Vagina (tissue), 2 donors: ENCODE results near the gene MAP3K8.

Experiments used
- POLR2A ChIP-seq, 2 donors: fragments of 450-650 bp; IDR thresholded peaks; one replicate each; pipeline ENCODE4 v1.6.1; 2017; ENCODE audit warnings: antibody characterized with exemption in 2 of 2, mild to moderate bottlenecking in 2 of 2, moderate library complexity in 2 of 2
- POLR2AphosphoS5 ChIP-seq, 2 donors: sonication (generic); formaldehyde crosslinking; IDR thresholded peaks; one replicate each; pipeline ENCODE4 v1.9.0; 2017; ENCODE audit warnings: antibody characterized with exemption in 2 of 2, mild to moderate bottlenecking in 2 of 2, low read depth in 1 of 2; ENCODE audit not compliant: insufficient read depth in 1 of 2
- TF ChIP-seq, protein P1 (sequence below), 3 experiments: fragments of 450-650 bp in 2 of 3; fragments of 200-600 bp in 1 of 3; sonication (generic) in 1 of 3; IDR thresholded peaks; one replicate each; pipeline ENCODE4 v1.5.1; 2017 to 2019; ENCODE audit warnings: antibody characterized with exemption in 3 of 3, mild to moderate bottlenecking in 2 of 3, moderate library complexity in 2 of 3

DNA sequence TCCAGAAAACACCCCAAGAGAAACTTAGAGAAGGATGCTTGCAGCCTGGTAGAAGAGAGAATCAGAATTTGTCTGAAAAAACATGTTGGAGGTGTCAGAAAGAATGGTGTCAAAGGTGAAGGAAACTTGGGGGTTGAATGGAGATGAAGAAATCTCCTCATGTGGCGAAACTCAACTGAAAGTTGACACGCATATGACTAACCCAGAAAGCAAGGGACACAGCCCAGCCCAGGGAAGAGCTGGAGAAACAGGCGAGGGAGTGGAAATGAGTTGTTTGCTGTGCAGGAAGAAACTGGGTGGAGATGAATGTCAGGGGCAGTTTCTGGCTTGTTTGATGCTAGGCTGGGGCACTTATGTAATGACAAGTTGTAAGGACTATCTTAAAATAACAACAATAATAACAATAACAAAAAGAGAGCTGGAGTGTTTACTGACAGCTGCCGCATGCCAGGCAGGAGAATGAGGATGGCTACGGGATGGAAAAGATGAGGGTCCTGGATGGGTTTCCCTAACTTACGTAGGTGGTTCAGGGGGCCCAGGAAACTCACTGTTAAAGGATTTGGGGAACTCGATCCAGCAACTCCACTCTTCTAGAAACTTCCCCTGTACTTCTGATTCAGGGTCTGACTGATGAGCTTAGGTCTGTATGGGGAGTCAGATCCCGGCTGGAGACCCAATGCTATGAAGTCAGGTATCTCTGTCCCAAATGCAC lies 57.4 kb downstream of the MAP3K8 start:
- TF ChIP-seq, protein P1, sequence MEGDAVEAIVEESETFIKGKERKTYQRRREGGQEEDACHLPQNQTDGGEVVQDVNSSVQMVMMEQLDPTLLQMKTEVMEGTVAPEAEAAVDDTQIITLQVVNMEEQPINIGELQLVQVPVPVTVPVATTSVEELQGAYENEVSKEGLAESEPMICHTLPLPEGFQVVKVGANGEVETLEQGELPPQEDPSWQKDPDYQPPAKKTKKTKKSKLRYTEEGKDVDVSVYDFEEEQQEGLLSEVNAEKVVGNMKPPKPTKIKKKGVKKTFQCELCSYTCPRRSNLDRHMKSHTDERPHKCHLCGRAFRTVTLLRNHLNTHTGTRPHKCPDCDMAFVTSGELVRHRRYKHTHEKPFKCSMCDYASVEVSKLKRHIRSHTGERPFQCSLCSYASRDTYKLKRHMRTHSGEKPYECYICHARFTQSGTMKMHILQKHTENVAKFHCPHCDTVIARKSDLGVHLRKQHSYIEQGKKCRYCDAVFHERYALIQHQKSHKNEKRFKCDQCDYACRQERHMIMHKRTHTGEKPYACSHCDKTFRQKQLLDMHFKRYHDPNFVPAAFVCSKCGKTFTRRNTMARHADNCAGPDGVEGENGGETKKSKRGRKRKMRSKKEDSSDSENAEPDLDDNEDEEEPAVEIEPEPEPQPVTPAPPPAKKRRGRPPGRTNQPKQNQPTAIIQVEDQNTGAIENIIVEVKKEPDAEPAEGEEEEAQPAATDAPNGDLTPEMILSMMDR (IDR thresholded peaks at IDR 0.05): no peak
- TF ChIP-seq POLR2A (IDR thresholded peaks at IDR 0.05): no peak
- peak in 1 of 2 donors; percentile 31 for TF ChIP-seq POLR2AphosphoS5 (IDR thresholded peaks at IDR 0.05; ENCODE audit: insufficient read depth in 1 of 2, low read depth in 1 of 2)
